ENCODE data around the gene SMCO4. TPM values are rescaled to one million over a fixed set of nuclear protein-coding genes. Genes with fewer than 3 reads are reported as not detected.

Gene SMCO4
- total and polyA plus RNA-seq, 2 donors (not counting 1 experiment from before 2014, with no cell fraction given): 3.6 to 5.1 TPM

DNA sequence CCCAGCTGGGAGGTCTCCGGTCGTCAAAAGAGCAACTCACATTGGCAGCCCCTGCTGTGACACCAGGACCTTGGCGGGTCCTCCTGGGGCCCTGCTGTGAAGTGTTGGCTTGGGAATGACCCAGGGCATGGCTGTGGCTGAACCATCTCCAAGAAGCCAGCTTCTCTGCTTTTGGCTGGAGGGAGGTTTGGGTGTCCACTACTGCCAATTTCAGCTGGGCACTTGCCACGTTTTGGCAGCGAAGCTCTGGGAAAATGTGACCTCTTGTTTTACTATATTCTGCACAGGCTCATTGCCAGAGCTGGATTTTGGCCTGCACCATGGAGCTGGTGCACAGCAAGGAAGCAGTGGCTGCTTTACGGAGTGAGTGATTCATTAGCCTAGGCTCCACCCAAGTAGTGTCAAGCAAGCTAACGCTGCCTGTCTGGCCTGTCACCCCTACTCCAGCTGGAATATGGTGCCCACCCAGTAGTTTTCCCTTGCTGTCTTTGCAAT is 24.3 kb upstream of the SMCO4 start:
- no peaks in the 10 kb centered on the region for H3K79me2 ChIP-seq (ENCODE audit: control insufficient read depth, insufficient read depth, low read length)
- Mint-ChIP-seq H3K4me3 (no peak overlapping the region), H3K9me3 (ENCODE audit: insufficient read depth) (no peaks in the 10 kb centered on the region), H3K4me1 (no peaks in the 10 kb centered on the region), H3K27me3 (peaks cover 13% of the 10 kb centered on the region), H3K27ac (no peak overlapping the region)
- ChIA-PET POLR2A (no interaction called here), CTCF (no interaction called here)
- TF ChIP-seq, protein P1, sequence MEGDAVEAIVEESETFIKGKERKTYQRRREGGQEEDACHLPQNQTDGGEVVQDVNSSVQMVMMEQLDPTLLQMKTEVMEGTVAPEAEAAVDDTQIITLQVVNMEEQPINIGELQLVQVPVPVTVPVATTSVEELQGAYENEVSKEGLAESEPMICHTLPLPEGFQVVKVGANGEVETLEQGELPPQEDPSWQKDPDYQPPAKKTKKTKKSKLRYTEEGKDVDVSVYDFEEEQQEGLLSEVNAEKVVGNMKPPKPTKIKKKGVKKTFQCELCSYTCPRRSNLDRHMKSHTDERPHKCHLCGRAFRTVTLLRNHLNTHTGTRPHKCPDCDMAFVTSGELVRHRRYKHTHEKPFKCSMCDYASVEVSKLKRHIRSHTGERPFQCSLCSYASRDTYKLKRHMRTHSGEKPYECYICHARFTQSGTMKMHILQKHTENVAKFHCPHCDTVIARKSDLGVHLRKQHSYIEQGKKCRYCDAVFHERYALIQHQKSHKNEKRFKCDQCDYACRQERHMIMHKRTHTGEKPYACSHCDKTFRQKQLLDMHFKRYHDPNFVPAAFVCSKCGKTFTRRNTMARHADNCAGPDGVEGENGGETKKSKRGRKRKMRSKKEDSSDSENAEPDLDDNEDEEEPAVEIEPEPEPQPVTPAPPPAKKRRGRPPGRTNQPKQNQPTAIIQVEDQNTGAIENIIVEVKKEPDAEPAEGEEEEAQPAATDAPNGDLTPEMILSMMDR (IDR thresholded peaks at IDR 0.05): no peak
- TF ChIP-seq EZH2 (IDR thresholded peaks at IDR 0.05; ENCODE audit: borderline replicate concordance, insufficient read depth, low read depth, low read length, poor library complexity, severe bottlenecking): no peak
- DNase-seq (no peak), ATAC-seq (ENCODE audit: low read depth) (no peak)
- H3K4me3 ChIP-seq (ENCODE audit: control extremely low read depth in 1 of 5, extremely low read depth in 1 of 5, insufficient read depth in 1 of 5, low read depth in 2 of 5, low read length in 4 of 5): no peak overlapping the region
- no peak overlapping the region for H3K27ac ChIP-seq (ENCODE audit: low read length in 2 of 2)
- no peaks in the 10 kb centered on the region for H4K20me1 ChIP-seq (ENCODE audit: control insufficient read depth, insufficient read depth, low read length, poor library complexity, severe bottlenecking)
- no peak overlapping the region for H3K9ac ChIP-seq (ENCODE audit: low read length)
- H3K4me2 ChIP-seq (replicated peaks; ENCODE audit: low read depth, low read length, poor library complexity, severe bottlenecking): no peak overlapping the region
- peaks cover 0 to 4% (median 0%) of the 10 kb centered on the region in 4 experiments for H3K27me3 ChIP-seq (replicated peaks in 1 of 4; ENCODE audit: control extremely low read depth in 1 of 4, control insufficient read depth in 3 of 4, insufficient read depth in 4 of 4, low read length in 3 of 4)
- intact Hi-C loops (cut with micrococcal nuclease): no loop called here
- no peaks in the 10 kb centered on the region for H3K36me3 ChIP-seq (replicated peaks in 1 of 2; ENCODE audit: control extremely low read depth in 1 of 2, control insufficient read depth in 1 of 2, extremely low read depth in 1 of 2, insufficient read depth in 2 of 2, low read length in 1 of 2)
- WGBS (ENCODE audit: insufficient coverage): 94% methylated on average over 7 of the region's 7 CpGs
- no peaks in the 10 kb centered on the region for H3K9me3 ChIP-seq (ENCODE audit: control extremely low read depth in 1 of 3, control insufficient read depth in 2 of 3, insufficient read depth in 1 of 3, low read length in 2 of 3)
- no peak overlapping the region for H2AFZ ChIP-seq (ENCODE audit: insufficient read depth, low read depth, low read length, poor library complexity, severe bottlenecking)
- H3K4me1 ChIP-seq (ENCODE audit: control insufficient read depth in 2 of 2, insufficient read depth in 2 of 2, low read length in 2 of 2): no peaks in the 10 kb centered on the region

DNA sequence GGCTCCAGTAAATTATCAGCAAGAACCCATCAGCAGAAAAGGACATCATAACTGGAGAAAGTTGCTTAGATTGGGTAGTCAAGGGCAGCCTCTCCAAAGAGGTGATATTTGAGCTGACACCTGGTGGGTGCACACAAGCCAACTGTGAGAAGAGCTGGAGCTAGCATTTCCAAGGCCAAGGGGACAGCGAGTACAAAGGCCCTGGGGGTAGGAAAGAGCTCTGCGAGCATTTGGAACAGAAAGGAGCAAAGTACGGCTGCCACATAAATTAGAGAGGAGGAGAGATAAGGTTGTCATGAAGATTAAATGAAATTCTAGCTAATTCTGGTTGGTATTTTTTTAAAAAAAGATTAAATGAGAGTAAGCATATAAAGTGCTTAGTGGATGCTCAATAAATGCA is 21.7 kb upstream of the SMCO4 start:
- no peak overlapping the region for H3K4me3 ChIP-seq (ENCODE audit: control extremely low read depth in 1 of 5, extremely low read depth in 1 of 5, insufficient read depth in 1 of 5, low read depth in 2 of 5, low read length in 4 of 5)
- H3K27me3 ChIP-seq (replicated peaks in 1 of 4; ENCODE audit: control extremely low read depth in 1 of 4, control insufficient read depth in 3 of 4, insufficient read depth in 4 of 4, low read length in 3 of 4): no peaks in the 10 kb centered on the region
- no peak overlapping the region for H2AFZ ChIP-seq (ENCODE audit: insufficient read depth, low read depth, low read length, poor library complexity, severe bottlenecking)
- intact Hi-C loops (cut with micrococcal nuclease): no loop called here
- no peaks in the 10 kb centered on the region for H3K9me3 ChIP-seq (ENCODE audit: control extremely low read depth in 1 of 3, control insufficient read depth in 2 of 3, insufficient read depth in 1 of 3, low read length in 2 of 3)
- no peak overlapping the region for H3K4me2 ChIP-seq (replicated peaks; ENCODE audit: low read depth, low read length, poor library complexity, severe bottlenecking)
- H4K20me1 ChIP-seq (ENCODE audit: control insufficient read depth, insufficient read depth, low read length, poor library complexity, severe bottlenecking): no peaks in the 10 kb centered on the region
- POLR2A ChIA-PET: no interaction called here
- H3K79me2 ChIP-seq (ENCODE audit: control insufficient read depth, insufficient read depth, low read length): no peaks in the 10 kb centered on the region
- no peak overlapping the region for H3K4me3 Mint-ChIP-seq
- no peak overlapping the region for H3K9ac ChIP-seq (ENCODE audit: low read length)
- CTCF ChIA-PET: interaction anchor here (0.7 kb wide), 1 partner anchor 133 kb away, joined by 3 read pairs; no protein-coding TSS in a partner anchor
- ATAC-seq (ENCODE audit: low read depth) (no peak), DNase-seq (no peak)
- WGBS (ENCODE audit: insufficient coverage): 100% methylated on average over 1 of the region's 3 CpGs
- no peaks in the 10 kb centered on the region for H3K9me3 Mint-ChIP-seq (ENCODE audit: insufficient read depth)
- no peak overlapping the region for H3K27ac ChIP-seq (ENCODE audit: low read length in 2 of 2)
- TF ChIP-seq, protein P1 (IDR thresholded peaks at IDR 0.05): no peak
- no peak for TF ChIP-seq EZH2 (IDR thresholded peaks at IDR 0.05; ENCODE audit: borderline replicate concordance, insufficient read depth, low read depth, low read length, poor library complexity, severe bottlenecking)
- H3K27ac Mint-ChIP-seq: no peak overlapping the region
- H3K27me3 Mint-ChIP-seq: peaks cover 10% of the 10 kb centered on the region
- no peaks in the 10 kb centered on the region for H3K4me1 Mint-ChIP-seq
- no peaks in the 10 kb centered on the region for H3K36me3 ChIP-seq (replicated peaks in 1 of 2; ENCODE audit: control extremely low read depth in 1 of 2, control insufficient read depth in 1 of 2, extremely low read depth in 1 of 2, insufficient read depth in 2 of 2, low read length in 1 of 2)
- no peaks in the 10 kb centered on the region for H3K4me1 ChIP-seq (ENCODE audit: control insufficient read depth in 2 of 2, insufficient read depth in 2 of 2, low read length in 2 of 2)
